ENCODE data around the gene CUBN. TPM values are rescaled to one million over a fixed set of nuclear protein-coding genes. Genes with fewer than 3 reads are reported as not detected.

The CUBN gene
- total and polyA plus RNA-seq, 2 of the 13 experiments (the other 11 are each of a cell fraction or from before 2014, with no cell fraction given) = 0.27 to 0.32 TPM

DNA sequence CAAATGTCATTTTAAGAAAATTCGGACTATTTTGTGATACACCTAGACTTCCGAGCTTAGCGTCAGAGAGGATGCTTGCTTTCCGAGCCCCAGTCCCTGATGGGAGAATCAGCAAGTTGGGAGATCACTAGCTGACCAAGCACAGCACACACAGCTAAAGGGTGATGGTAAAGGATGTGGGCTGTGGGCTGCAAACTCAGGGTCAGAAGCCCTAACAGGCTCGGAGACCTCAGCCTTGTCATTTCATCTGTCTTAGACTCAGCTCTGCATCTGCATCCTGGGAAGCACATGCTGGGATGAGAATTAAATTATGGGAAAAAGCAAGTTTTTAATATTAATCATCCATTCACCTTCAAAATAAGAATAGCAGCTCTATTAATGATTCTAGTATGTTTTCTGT lies 3.3 kb downstream of the CUBN start:
- no peak for FAIRE-seq
- WGBS (ENCODE audit: low lambda C conversion rate) = 75% methylated on average over 5 of the region's 5 CpGs
- H4K20me1 ChIP-seq (ENCODE audit: insufficient read depth, low read length) = no peaks in the 10 kb centered on the region
- BruUV-seq (replicated peaks) = no TSS peak
- no peak overlapping the region for H3K4me2 ChIP-seq (ENCODE audit: low read depth, low read length)
- H3K27ac ChIP-seq (ENCODE audit: extremely low read length, insufficient read depth, low read length) = no peak overlapping the region
- no peaks in the 10 kb centered on the region for H3K79me2 ChIP-seq (ENCODE audit: insufficient read depth, low read length)
- H2AFZ ChIP-seq (ENCODE audit: low read length) = no peak overlapping the region
- H3K9ac ChIP-seq (ENCODE audit: insufficient read depth, low read depth, low read length) = no peak overlapping the region
- POLR2A ChIA-PET = no interaction called here
- DNase-seq (ENCODE audit: low spot score) = no peak
- H3K4me1 ChIP-seq (ENCODE audit: insufficient read depth, low read length) = peaks cover 26% of the 10 kb centered on the region
- ATAC-seq = no peak
- TF ChIP-seq RARG (CRISPR knock-in tag; IDR thresholded peaks at IDR 0.05; ENCODE audit: low read depth) = no peak
- CTCF ChIA-PET (ENCODE audit: low intra/inter-chr PET ratio, low total read pairs) = no interaction called here
- H3K4me3 ChIP-seq (replicated peaks in 1 of 3; ENCODE audit: insufficient read depth in 1 of 3, low read depth in 2 of 3, low read length in 3 of 3) = no peak overlapping the region
- H3K9me3 ChIP-seq (ENCODE audit: low read length) = no peaks in the 10 kb centered on the region
- intact Hi-C loops (cut with micrococcal nuclease; ENCODE audit: unreplicated experiment) = no loop called here
- no peaks in the 10 kb centered on the region for H3K27me3 ChIP-seq (ENCODE audit: control insufficient read depth in 1 of 2, insufficient read depth in 2 of 2, low read length in 2 of 2)
- H3K36me3 ChIP-seq (replicated peaks in 1 of 2; ENCODE audit: control insufficient read depth in 1 of 2, insufficient read depth in 2 of 2, low read length in 2 of 2) = no peaks in the 10 kb centered on the region
- in situ Hi-C loops (cut with HindIII; ENCODE audit: extremely low pct_ligation_motif_present, low pct_unique_long_range_greater_than_20kb) = no loop called here

DNA sequence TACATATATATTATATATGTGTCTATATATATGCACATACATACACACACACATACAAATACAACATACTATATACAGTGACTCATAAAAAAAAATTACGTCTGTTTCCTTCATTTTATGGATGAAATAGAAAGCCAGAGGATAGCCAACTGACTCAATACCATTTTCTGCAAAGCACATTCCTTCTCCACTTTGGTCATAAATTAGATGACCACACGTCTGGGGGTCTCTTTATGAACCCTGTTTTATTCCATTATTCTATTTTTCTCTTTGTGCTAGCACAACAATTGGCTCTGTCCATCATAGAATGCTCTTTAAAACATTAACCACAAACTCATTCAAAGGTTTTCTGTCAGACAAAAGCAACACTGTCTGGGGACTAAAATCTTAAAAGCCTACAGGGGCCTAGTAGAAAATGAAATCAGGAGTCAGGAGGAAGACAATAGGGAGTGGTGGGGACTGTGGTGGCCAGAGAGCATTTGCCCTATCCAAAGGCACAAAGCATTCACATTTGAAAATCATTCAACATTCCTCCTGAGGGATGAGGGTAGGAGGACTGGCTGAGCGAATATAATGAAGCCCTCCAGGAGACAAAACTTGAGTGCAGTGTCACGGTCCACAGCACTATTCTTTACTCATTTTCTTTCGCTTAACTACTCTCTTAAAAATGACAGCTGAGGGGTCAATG lies 4.3 kb downstream of the CUBN start:
- 61% methylated on average over 5 of the region's 5 CpGs for WGBS (ENCODE audit: low lambda C conversion rate)
- FAIRE-seq = no peak
- POLR2A ChIA-PET = no interaction called here

More for the DNA sequence above, 4.3 kb downstream of the CUBN start:
- H3K79me2 ChIP-seq (ENCODE audit: insufficient read depth, low read length) = no peaks in the 10 kb centered on the region
- H3K36me3 ChIP-seq (replicated peaks in 1 of 2; ENCODE audit: control insufficient read depth in 1 of 2, insufficient read depth in 2 of 2, low read length in 2 of 2) = no peaks in the 10 kb centered on the region
- TF ChIP-seq, protein P1, sequence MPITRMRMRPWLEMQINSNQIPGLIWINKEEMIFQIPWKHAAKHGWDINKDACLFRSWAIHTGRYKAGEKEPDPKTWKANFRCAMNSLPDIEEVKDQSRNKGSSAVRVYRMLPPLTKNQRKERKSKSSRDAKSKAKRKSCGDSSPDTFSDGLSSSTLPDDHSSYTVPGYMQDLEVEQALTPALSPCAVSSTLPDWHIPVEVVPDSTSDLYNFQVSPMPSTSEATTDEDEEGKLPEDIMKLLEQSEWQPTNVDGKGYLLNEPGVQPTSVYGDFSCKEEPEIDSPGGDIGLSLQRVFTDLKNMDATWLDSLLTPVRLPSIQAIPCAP (CRISPR knock-in tag; IDR thresholded peaks at IDR 0.05; ENCODE audit: low read depth) = no peak
- TF ChIP-seq TP53 (CRISPR knock-in tag; conservative IDR thresholded peaks at IDR 0.05) (no peak), GPN1 (CRISPR knock-in tag; IDR thresholded peaks at IDR 0.05; ENCODE audit: borderline replicate concordance) (no peak), KLF16 (CRISPR knock-in tag; IDR thresholded peaks at IDR 0.05) (no peak), SMYD3 (CRISPR knock-in tag; IDR thresholded peaks at IDR 0.05) (no peak), BORCS8-MEF2B (CRISPR knock-in tag; IDR thresholded peaks at IDR 0.05) (no peak), PHF5A (CRISPR knock-in tag; IDR thresholded peaks at IDR 0.05; ENCODE audit: low read depth, unreplicated experiment) (no peak), ZNF235 (CRISPR knock-in tag; IDR thresholded peaks at IDR 0.05; ENCODE audit: borderline replicate concordance) (no peak)
- H3K27ac ChIP-seq (ENCODE audit: extremely low read length, insufficient read depth, low read length) = no peak overlapping the region
- in situ Hi-C loops (cut with HindIII; ENCODE audit: extremely low pct_ligation_motif_present, low pct_unique_long_range_greater_than_20kb) = no loop called here
- CTCF ChIA-PET (ENCODE audit: low intra/inter-chr PET ratio, low total read pairs) = no interaction called here
- H4K20me1 ChIP-seq (ENCODE audit: insufficient read depth, low read length) = no peaks in the 10 kb centered on the region
- no peak overlapping the region for H3K9ac ChIP-seq (ENCODE audit: insufficient read depth, low read depth, low read length)
- peaks cover 27% of the 10 kb centered on the region for H3K4me1 ChIP-seq (ENCODE audit: insufficient read depth, low read length)
- no peaks in the 10 kb centered on the region for H3K9me3 ChIP-seq (ENCODE audit: low read length)
- ATAC-seq = no peak
- BruUV-seq (replicated peaks) = no TSS peak
- no peak overlapping the region for H3K4me2 ChIP-seq (ENCODE audit: low read depth, low read length)
- no peak overlapping the region for H3K4me3 ChIP-seq (replicated peaks in 1 of 3; ENCODE audit: insufficient read depth in 1 of 3, low read depth in 2 of 3, low read length in 3 of 3)
- no peaks in the 10 kb centered on the region for H3K27me3 ChIP-seq (ENCODE audit: control insufficient read depth in 1 of 2, insufficient read depth in 2 of 2, low read length in 2 of 2)
- intact Hi-C loops (cut with micrococcal nuclease; ENCODE audit: unreplicated experiment) = no loop called here
- DNase-seq (ENCODE audit: low spot score) = no peak
- H2AFZ ChIP-seq (ENCODE audit: low read length) = no peak overlapping the region
